Thyroid gland (tissue), 4 donors: ENCODE data around the gene ROBO2. TPM values are rescaled to one million over a fixed set of nuclear protein-coding genes. Genes with fewer than 3 reads are reported as not detected.

ENCODE experiments used
- DNase-seq, 2 donors: peaks; one replicate each; pipeline ENCODE4 v3.0.0-alpha.2; 2019
- H3K27ac ChIP-seq, 3 donors: fragments of 200-600 bp; sonication (generic); 1 replicate in 2 of 3; 2 replicates in 1 of 3; pipeline ENCODE4 v1.5.1; 2016 to 2019; ENCODE audit warnings: mild to moderate bottlenecking in 1 of 3, moderate library complexity in 1 of 3
- H3K27me3 ChIP-seq: fragments of 200-600 bp; sonication (generic); one replicate; pipeline ENCODE4 v1.5.1; 2019
- H3K36me3 ChIP-seq, 2 donors: fragments of 200-600 bp; sonication (generic); one replicate each; pipeline ENCODE4 v1.5.1; 2016 to 2019
- H3K4me1 ChIP-seq, 2 donors: fragments of 200-600 bp; sonication (generic); one replicate each; pipeline ENCODE4 v1.5.1; 2017 to 2019
- H3K4me3 ChIP-seq, 3 donors: fragments of 200-600 bp; sonication (generic); replicated peaks in 1 of 3; 1 replicate in 2 of 3; 2 replicates in 1 of 3; pipeline ENCODE4 v1.5.1; 2016; ENCODE audit warnings: mild to moderate bottlenecking in 1 of 3
- H3K9me3 ChIP-seq: fragments of 200-600 bp; sonication (generic); one replicate; pipeline ENCODE4 v1.5.1; 2017
- POLR2A ChIP-seq, 2 donors: fragments of 450-650 bp; IDR thresholded peaks; one replicate each; pipeline ENCODE4 v1.6.1; 2017; ENCODE audit warnings: antibody characterized with exemption in 2 of 2, mild to moderate bottlenecking in 2 of 2, moderate library complexity in 1 of 2
- WGBS, 2 donors: methylation state at CpG; one replicate each; pipeline ENCODE4 v1.1.5; 2017; 5-methylcytosine and 5-hydroxymethylcytosine counted together
- intact Hi-C: fragments of 100-400 bp; cut with DNase I; formaldehyde crosslinking; loops from one replicate; pipeline ENCODE4 v1.15.1; 2023
- total RNA-seq, 4 donors: library from RNA; depleted of rRNA; stranded (reverse); fragments of >200 nt; gene quantifications; one replicate each; pipeline ENCODE4 v1.2.3, GENCODE V29; 2016
- TF ChIP-seq, protein P1 (sequence below), 6 experiments: fragments of 200-600 bp in 3 of 6; fragments of 450-650 bp in 3 of 6; sonication (generic) in 3 of 6; IDR thresholded peaks; one replicate each; pipeline ENCODE4 v1.5.1; 2016 to 2019; ENCODE audit warnings: antibody characterized with exemption in 6 of 6, mild to moderate bottlenecking in 2 of 6, inconsistent platforms in 1 of 6, moderate library complexity in 1 of 6

ROBO2 gene
- total RNA-seq, 4 donors from 2014 or later: 0.56 to 1.5 TPM; not detected in 2

DNA sequence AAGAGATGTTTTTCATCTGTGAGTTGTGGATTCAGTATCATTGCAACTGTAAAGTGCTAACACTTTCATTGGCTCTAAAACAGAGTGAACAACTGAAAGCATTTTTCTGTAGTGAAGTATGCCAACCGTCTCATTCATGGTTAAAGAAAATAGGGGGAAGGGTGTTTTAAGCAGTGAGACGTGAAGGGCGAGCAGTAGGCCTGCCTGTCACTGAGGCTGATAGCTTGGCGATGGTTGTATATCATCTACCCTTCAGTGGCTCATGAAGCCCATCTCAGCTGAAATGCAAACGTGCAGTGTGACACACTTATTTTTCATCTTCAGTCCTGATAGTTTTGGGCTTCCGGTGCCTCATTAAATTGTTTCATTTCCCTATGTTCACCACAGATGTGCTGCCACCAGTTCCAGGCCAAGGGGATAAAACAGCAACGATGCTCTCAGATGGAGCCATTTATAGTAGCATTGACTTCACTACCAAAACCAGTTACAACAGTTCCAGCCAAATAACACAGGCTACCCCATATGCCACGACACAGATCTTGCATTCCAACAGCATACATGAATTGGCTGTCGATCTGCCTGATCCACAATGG is 562.0 kb downstream of the ROBO2 start:
- Histone ChIP-seq H3K27ac (no peak overlapping the region), H3K4me3 (no peak overlapping the region), H3K36me3 (no peaks in the 10 kb centered on the region), H3K4me1 (no peaks in the 10 kb centered on the region), H3K27me3 (no peaks in the 10 kb centered on the region), H3K9me3 (no peaks in the 10 kb centered on the region)
- intact Hi-C loops: no loop called here
- no peak for DNase-seq
- no peak for TF ChIP-seq POLR2A (IDR thresholded peaks at IDR 0.05)
- TF ChIP-seq, protein P1, sequence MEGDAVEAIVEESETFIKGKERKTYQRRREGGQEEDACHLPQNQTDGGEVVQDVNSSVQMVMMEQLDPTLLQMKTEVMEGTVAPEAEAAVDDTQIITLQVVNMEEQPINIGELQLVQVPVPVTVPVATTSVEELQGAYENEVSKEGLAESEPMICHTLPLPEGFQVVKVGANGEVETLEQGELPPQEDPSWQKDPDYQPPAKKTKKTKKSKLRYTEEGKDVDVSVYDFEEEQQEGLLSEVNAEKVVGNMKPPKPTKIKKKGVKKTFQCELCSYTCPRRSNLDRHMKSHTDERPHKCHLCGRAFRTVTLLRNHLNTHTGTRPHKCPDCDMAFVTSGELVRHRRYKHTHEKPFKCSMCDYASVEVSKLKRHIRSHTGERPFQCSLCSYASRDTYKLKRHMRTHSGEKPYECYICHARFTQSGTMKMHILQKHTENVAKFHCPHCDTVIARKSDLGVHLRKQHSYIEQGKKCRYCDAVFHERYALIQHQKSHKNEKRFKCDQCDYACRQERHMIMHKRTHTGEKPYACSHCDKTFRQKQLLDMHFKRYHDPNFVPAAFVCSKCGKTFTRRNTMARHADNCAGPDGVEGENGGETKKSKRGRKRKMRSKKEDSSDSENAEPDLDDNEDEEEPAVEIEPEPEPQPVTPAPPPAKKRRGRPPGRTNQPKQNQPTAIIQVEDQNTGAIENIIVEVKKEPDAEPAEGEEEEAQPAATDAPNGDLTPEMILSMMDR (IDR thresholded peaks at IDR 0.05): no peak
- 83 to 84% methylated on average over 9 of the region's 9 CpGs for WGBS, 2 donors

DNA sequence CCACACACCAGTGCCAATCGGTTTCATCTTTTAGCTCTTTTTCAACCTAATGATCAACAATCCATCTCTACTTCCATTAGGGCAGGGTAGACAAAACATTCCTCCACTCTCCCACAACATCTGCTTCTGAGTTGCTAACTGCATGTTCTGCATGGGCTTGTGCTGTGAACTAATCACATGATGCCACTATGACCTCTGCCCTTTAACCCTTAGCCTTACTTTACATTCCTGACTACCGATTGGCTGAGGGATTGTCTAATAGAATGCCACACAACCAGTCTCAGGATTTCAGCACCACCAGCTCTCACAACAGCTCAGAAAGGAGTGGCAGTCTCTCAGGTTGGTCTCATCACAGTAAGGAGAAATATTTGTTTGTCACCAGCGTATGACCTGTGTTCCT is 562.8 kb downstream of the ROBO2 start:
- TF ChIP-seq, protein P1 (IDR thresholded peaks at IDR 0.05): no peak
- no peak for TF ChIP-seq POLR2A (IDR thresholded peaks at IDR 0.05)
- no peaks in the 10 kb centered on the region for H3K36me3 ChIP-seq
- 89 to 92% methylated on average over 3 of the region's 3 CpGs for WGBS, 2 donors
- H3K9me3 ChIP-seq: no peaks in the 10 kb centered on the region
- no peak overlapping the region for H3K4me3 ChIP-seq
- H3K4me1 ChIP-seq: no peaks in the 10 kb centered on the region
- H3K27me3 ChIP-seq: no peaks in the 10 kb centered on the region
- intact Hi-C loops: no loop called here
- H3K27ac ChIP-seq: no peak overlapping the region
- DNase-seq: no peak

DNA sequence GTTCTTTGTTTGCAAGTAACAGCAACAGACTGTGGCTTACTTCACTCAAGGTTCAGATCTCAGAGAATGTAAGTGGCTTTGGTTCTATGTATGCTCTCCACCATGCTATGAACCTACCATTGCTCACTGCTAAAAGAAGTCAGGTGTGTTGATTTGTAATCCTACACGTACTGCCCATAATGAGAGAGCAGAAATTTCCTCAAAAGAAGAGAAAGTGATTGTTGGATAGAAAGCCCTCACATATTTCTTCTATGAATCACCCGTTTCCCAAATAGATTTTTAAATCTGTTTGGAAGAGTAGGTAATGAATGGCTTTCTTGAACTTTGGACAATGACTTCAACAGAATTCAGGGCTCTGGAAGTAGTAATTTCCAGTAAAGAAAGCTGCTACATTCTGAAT is 565.4 kb downstream of the ROBO2 start:
- DNase-seq: no peak
- 76 to 79% methylated on average over 2 of the region's 2 CpGs for WGBS, 2 donors
- intact Hi-C loops: no loop called here
- TF ChIP-seq, protein P1 (IDR thresholded peaks at IDR 0.05): no peak
- TF ChIP-seq POLR2A (IDR thresholded peaks at IDR 0.05): no peak
- no peak overlapping the region for H3K4me3 ChIP-seq
- H3K27ac ChIP-seq: no peak overlapping the region
- no peaks in the 10 kb centered on the region for H3K4me1 ChIP-seq
- no peaks in the 10 kb centered on the region for H3K9me3 ChIP-seq
- H3K27me3 ChIP-seq: no peaks in the 10 kb centered on the region
- H3K36me3 ChIP-seq: no peaks in the 10 kb centered on the region

DNA sequence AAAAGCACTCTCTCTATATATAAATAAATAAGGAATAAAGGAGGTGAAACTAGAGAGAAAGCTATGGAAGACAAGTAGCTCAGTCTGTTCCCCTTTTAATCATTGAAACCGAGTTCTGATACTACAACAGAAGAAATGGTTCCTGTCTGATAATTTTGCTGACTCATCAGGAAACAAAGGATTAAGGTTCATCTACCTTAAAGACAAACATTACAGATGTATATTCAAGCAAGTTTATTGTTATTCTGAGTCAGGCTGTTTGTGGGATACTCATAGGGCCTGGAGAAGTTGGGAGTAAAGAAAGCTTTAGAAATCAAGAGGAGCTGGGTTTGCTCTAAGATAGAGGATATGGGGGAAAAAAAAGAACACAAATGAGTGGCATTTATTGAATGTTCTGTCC is 566.0 kb downstream of the ROBO2 start:
- 85 to 92% methylated on average over 1 of the region's 1 CpG for WGBS, 2 donors
- Histone ChIP-seq H3K36me3 (no peaks in the 10 kb centered on the region), H3K9me3 (no peaks in the 10 kb centered on the region), H3K27ac (no peak overlapping the region), H3K27me3 (no peaks in the 10 kb centered on the region), H3K4me3 (no peak overlapping the region), H3K4me1 (no peaks in the 10 kb centered on the region)
- intact Hi-C loops: no loop called here
- no peak for DNase-seq
- no peak for TF ChIP-seq POLR2A (IDR thresholded peaks at IDR 0.05)

GRCh38 chr3:77606372-77606771 is 566.5 kb downstream of the ROBO2 start:
- no peaks in the 10 kb centered on the region for H3K36me3 ChIP-seq
- TF ChIP-seq, protein P1 (IDR thresholded peaks at IDR 0.05): no peak
- TF ChIP-seq POLR2A (IDR thresholded peaks at IDR 0.05): no peak
- no peaks in the 10 kb centered on the region for H3K9me3 ChIP-seq
- no peak for DNase-seq
- H3K4me3 ChIP-seq: no peak overlapping the region
- H3K27me3 ChIP-seq: no peaks in the 10 kb centered on the region
- H3K27ac ChIP-seq: no peak overlapping the region
- intact Hi-C loops: no loop called here
- no peaks in the 10 kb centered on the region for H3K4me1 ChIP-seq
- WGBS, 2 donors: 81 to 86% methylated on average over 2 of the region's 2 CpGs
